HepG2 (cell line): ENCODE results near the gene PITHD1. TPM values are rescaled to one million over a fixed set of nuclear protein-coding genes. Genes with fewer than 3 reads are reported as not detected.

ENCODE experiments used
- EED ChIP-seq: sonication (generic); formaldehyde crosslinking; IDR thresholded peaks from 2 replicates; pipeline ENCODE4 v1.5.0; 2020; ENCODE audit warnings: mild to moderate bottlenecking, missing genetic modification reagents
- HMG20A ChIP-seq: IDR thresholded peaks from 2 replicates; pipeline ENCODE4 v1.6.1; 2016; ENCODE audit warnings: borderline replicate concordance
- KAT2B ChIP-seq: fragments of 150-350 bp; IDR thresholded peaks from 2 replicates; pipeline ENCODE4 v1.6.1; 2014; ENCODE audit warnings: low read depth, low read length, borderline replicate concordance
- MYC ChIP-seq: sonication (generic); formaldehyde crosslinking; IDR thresholded peaks from 2 replicates; pipeline ENCODE4 v1.9.0; 2021; ENCODE audit warnings: missing genetic modification reagents, borderline replicate concordance
- PAF1 ChIP-seq: IDR thresholded peaks from 2 replicates; pipeline ENCODE4 v1.6.1; 2016; ENCODE audit warnings: missing genetic modification reagents, missing compliant biosample characterization
- SMC3 ChIP-seq: IDR thresholded peaks from 2 replicates; pipeline ENCODE4 v1.6.1; 2011; ENCODE audit warnings: low read length, improper control_type of control experiment
- TBX3 ChIP-seq: fragments of 450-650 bp; IDR thresholded peaks from 2 replicates; pipeline ENCODE4 v1.6.1; 2017; ENCODE audit warnings: antibody characterized with exemption, mild to moderate bottlenecking, inconsistent platforms, borderline replicate concordance
- ZBTB8A ChIP-seq: sonication (generic); formaldehyde crosslinking; IDR thresholded peaks from 2 replicates; pipeline ENCODE4 v1.4.0; 2020; ENCODE audit warnings: mild to moderate bottlenecking, low read depth, missing genetic modification reagents, borderline replicate concordance
- ZC3H13 ChIP-seq: sonication (generic); formaldehyde crosslinking; IDR thresholded peaks from 2 replicates; pipeline ENCODE4 v1.8.1; 2023; ENCODE audit warnings: mild to moderate bottlenecking, missing genetic modification reagents, moderate library complexity
- ZNF224 ChIP-seq: sonication (generic); formaldehyde crosslinking; IDR thresholded peaks from 2 replicates; pipeline ENCODE4 v1.5.0; 2020; ENCODE audit warnings: mild to moderate bottlenecking, missing genetic modification reagents
- ZNF598 ChIP-seq: sonication (generic); formaldehyde crosslinking; IDR thresholded peaks from 2 replicates; pipeline ENCODE4 v1.5.1; 2020; ENCODE audit warnings: mild to moderate bottlenecking, missing genetic modification reagents, borderline replicate concordance
- ZNF614 ChIP-seq: IDR thresholded peaks from 2 replicates; pipeline ENCODE4 v1.6.1; 2018; ENCODE audit warnings: missing biosample characterization, missing genetic modification reagents, inconsistent platforms, borderline replicate concordance
- polyA plus RNA-seq, 8 experiments: library from polyadenylated mRNA; depleted of rRNA in 3 of 8; stranded (reverse) in 7 of 8; unstranded in 1 of 8; fragments of >200 nt; fragmentation: Illumina TruSeq in 4 of 8; extraction: Trizol in 4 of 8; gene quantifications; 2 replicates each; pipeline versions ENCODE4 v1.2.1 to v1.2.3, GENCODE V29; 2011 to 2016; ENCODE audit warnings: low read depth in 4 of 8, missing spikeins in 1 of 8, mixed read lengths in 1 of 8; ENCODE audit not compliant: insufficient read depth in 1 of 8
- total RNA-seq, 5 experiments: library from RNA; depleted of rRNA; stranded (reverse); fragments of >200 nt; fragmentation: Illumina TruSeq; extraction: Trizol; gene quantifications; 2 replicates each; pipeline ENCODE4 v1.2.3, GENCODE V29; 2016; ENCODE audit warnings: low read depth in 1 of 5
- TF ChIP-seq, protein P1 (sequence below), 2 experiments: sonication (generic) in 1 of 2; formaldehyde crosslinking in 1 of 2; IDR thresholded peaks; 2 replicates each; pipeline versions ENCODE4 v1.4.0 to v1.6.1; 2018 to 2020; ENCODE audit warnings: missing genetic modification reagents in 2 of 2, borderline replicate concordance in 1 of 2, low read depth in 1 of 2, mild to moderate bottlenecking in 1 of 2, missing biosample characterization in 1 of 2
- TF ChIP-seq, protein P2 (sequence below): IDR thresholded peaks from 2 replicates; pipeline ENCODE4 v1.6.1; 2016; ENCODE audit warnings: missing biosample characterization, missing genetic modification reagents, low read depth
- TF ChIP-seq, protein P3 (sequence below): sonication (generic); formaldehyde crosslinking; IDR thresholded peaks from 2 replicates; pipeline ENCODE4 v1.4.0; 2020; ENCODE audit warnings: missing genetic modification reagents, low read depth, mild to moderate bottlenecking, borderline replicate concordance
- TF ChIP-seq, protein P4 (sequence below): sonication (generic); formaldehyde crosslinking; IDR thresholded peaks from 2 replicates; pipeline ENCODE4 v1.4.0; 2020; ENCODE audit warnings: low read depth, mild to moderate bottlenecking, missing genetic modification reagents
- TF ChIP-seq, protein P5 (sequence below): sonication (generic); formaldehyde crosslinking; IDR thresholded peaks from 2 replicates; pipeline ENCODE4 v1.8.1; 2022; ENCODE audit warnings: mild to moderate bottlenecking, missing genetic modification reagents
- TF ChIP-seq, protein P6 (sequence below): sonication (generic); formaldehyde crosslinking; IDR thresholded peaks from 2 replicates; pipeline ENCODE4 v1.5.1; 2020; ENCODE audit warnings: mild to moderate bottlenecking, missing genetic modification reagents

PITHD1 gene
- total and polyA plus RNA-seq, 2 of the 13 experiments (the other 11 are each of a cell fraction or from before 2014, with no cell fraction given): 28.0 to 37.3 TPM

DNA sequence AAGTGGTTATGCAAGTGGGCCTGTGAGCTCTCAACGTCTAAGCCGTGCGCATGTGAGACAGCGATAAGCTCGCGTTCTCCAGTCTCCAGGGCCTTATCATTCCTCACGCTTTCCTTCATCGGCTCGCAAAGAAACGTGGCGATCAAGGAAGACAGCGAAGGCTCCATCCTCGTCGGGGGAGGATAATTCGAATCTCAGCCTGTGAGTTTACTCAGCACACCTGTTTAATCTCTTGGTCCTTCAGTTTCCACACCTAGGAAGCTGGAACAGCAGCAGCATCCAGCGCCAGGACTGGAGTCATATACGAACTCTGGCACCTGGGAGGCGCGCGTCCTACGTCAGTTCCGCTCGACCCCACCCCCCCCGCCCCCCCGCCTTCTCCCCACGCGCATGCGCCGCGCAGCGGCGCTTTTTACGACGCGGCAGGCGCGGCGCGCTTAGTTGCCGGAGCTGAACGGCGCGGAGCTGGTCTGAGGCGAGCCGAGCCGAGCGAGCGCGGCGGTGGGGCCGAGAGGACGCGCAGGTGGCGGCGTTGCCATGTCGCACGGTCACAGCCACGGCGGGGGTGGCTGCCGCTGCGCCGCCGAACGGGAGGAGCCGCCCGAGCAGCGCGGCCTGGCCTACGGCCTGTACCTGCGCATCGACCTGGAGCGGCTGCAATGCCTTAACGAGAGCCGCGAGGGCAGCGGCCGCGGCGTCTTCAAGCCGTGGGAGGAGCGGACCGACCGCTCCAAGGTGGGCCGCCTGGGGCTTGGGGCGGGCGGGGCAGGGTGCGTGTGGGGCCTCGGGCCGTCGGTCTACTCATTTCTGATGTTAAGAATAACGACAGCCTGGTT, at the start of gene PITHD1 (continued):
- TF ChIP-seq, protein P1, sequence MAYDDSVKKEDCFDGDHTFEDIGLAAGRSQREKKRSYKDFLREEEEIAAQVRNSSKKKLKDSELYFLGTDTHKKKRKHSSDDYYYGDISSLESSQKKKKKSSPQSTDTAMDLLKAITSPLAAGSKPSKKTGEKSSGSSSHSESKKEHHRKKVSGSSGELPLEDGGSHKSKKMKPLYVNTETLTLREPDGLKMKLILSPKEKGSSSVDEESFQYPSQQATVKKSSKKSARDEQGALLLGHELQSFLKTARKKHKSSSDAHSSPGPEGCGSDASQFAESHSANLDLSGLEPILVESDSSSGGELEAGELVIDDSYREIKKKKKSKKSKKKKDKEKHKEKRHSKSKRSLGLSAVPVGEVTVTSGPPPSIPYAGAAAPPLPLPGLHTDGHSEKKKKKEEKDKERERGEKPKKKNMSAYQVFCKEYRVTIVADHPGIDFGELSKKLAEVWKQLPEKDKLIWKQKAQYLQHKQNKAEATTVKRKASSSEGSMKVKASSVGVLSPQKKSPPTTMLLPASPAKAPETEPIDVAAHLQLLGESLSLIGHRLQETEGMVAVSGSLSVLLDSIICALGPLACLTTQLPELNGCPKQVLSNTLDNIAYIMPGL (CRISPR knock-in tag; IDR thresholded peaks at IDR 0.05; ENCODE audit: borderline replicate concordance in 1 of 2, low read depth in 1 of 2): peak; percentile 68 to 73
- TF ChIP-seq PAF1 (CRISPR knock-in tag) (no peak), ZC3H13 (peak; percentile 29; the same call in 1 of the 2 replicates), ZNF598 (CRISPR knock-in tag) (no peak), ZNF224 (no peak), ZNF614 (peak; percentile 60; the same call in 1 of the 2 replicates), HMG20A (CRISPR knock-in tag) (no peak), KAT2B (no peak), TBX3 (no peak; the same call in 1 of the 2 replicates), EED (CRISPR knock-in tag) (no peak), MYC (CRISPR knock-in tag) (peak; percentile 76), ZBTB8A (CRISPR knock-in tag) (no peak), SMC3 (no peak)
- TF ChIP-seq, protein P2, sequence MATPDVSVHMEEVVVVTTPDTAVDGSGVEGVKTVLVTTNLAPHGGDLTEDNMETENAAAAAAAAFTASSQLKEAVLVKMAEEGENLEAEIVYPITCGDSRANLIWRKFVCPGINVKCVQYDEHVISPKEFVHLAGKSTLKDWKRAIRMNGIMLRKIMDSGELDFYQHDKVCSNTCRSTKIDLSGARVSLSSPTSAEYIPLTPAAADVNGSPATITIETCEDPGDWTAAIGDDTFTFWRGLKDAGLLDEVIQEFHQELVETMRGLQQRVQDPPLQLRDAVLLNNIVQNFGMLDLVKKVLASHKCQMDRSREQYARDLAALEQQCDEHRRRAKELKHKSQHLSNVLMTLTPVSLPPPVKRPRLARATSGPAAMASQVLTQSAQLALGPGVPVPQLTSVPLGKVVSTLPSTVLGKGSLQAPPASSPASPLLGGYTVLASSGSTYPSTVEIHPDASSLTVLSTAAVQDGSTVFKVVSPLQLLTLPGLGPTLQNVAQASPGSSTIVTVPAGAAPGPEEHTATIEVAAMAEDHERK: no peak; the same call in 1 of the 2 replicates
- TF ChIP-seq, protein P3, sequence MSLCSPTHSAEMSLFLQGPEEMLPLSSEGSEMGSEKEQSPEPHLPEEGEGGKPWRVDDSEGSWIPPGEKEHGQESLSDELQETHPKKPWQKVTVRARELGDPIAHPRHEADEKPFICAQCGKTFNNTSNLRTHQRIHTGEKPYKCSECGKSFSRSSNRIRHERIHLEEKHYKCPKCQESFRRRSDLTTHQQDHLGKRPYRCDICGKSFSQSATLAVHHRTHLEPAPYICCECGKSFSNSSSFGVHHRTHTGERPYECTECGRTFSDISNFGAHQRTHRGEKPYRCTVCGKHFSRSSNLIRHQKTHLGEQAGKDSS (CRISPR knock-in tag): peak; percentile 80; the same call in 1 of the 2 replicates
- TF ChIP-seq, protein P4, sequence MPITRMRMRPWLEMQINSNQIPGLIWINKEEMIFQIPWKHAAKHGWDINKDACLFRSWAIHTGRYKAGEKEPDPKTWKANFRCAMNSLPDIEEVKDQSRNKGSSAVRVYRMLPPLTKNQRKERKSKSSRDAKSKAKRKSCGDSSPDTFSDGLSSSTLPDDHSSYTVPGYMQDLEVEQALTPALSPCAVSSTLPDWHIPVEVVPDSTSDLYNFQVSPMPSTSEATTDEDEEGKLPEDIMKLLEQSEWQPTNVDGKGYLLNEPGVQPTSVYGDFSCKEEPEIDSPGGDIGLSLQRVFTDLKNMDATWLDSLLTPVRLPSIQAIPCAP (CRISPR knock-in tag): peak; percentile 48; the same call in 1 of the 2 replicates
- TF ChIP-seq, protein P5, sequence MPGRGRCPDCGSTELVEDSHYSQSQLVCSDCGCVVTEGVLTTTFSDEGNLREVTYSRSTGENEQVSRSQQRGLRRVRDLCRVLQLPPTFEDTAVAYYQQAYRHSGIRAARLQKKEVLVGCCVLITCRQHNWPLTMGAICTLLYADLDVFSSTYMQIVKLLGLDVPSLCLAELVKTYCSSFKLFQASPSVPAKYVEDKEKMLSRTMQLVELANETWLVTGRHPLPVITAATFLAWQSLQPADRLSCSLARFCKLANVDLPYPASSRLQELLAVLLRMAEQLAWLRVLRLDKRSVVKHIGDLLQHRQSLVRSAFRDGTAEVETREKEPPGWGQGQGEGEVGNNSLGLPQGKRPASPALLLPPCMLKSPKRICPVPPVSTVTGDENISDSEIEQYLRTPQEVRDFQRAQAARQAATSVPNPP (CRISPR knock-in tag): no peak
- TF ChIP-seq, protein P6, sequence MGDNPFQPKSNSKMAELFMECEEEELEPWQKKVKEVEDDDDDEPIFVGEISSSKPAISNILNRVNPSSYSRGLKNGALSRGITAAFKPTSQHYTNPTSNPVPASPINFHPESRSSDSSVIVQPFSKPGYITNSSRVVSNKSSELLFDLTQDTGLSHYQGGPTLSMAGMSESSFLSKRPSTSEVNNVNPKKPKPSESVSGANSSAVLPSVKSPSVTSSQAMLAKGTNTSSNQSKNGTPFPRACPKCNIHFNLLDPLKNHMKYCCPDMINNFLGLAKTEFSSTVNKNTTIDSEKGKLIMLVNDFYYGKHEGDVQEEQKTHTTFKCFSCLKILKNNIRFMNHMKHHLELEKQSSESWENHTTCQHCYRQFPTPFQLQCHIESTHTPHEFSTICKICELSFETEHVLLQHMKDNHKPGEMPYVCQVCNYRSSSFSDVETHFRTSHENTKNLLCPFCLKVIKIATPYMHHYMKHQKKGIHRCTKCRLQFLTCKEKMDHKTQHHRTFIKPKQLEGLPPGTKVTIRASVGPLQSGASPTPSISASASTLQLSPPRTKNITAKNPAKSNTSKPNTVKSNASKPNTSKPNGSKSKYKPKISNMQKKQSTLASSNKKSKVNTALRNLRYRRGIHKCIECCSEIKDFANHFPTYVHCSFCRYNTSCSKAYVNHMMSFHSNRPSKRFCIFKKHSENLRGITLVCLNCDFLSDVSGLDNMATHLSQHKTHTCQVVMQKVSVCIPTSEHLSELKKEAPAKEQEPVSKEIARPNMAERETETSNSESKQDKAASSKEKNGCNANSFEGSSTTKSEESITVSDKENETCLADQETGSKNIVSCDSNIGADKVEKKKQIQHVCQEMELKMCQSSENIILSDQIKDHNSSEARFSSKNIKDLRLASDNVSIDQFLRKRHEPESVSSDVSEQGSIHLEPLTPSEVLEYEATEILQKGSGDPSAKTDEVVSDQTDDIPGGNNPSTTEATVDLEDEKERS (CRISPR knock-in tag): peak; percentile 58; the same call in 1 of the 2 replicates
